ENCODE data around the gene ZNF768.

DNA sequence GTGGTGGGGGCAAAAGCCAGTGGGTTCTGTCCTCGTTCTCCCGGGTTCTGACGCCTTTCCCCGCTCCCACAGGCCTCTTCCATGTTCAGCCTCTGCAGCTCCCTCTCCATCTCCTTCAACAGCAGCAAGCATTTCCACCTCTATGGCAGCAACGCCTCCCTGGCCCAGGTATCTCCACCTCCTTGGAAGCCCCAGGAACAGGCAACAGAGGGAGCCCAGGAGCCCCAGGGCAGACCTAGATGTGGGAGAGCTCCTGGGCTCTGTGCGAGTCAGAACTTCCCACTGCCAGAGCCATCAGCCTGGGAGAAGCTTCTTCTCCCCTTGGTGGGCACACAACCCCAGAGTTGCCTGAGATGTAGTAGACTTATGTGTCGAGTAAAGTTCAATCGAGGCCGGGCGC is 7.8 kb downstream of the ZNF768 start:
- TF ChIP-seq, protein P1, sequence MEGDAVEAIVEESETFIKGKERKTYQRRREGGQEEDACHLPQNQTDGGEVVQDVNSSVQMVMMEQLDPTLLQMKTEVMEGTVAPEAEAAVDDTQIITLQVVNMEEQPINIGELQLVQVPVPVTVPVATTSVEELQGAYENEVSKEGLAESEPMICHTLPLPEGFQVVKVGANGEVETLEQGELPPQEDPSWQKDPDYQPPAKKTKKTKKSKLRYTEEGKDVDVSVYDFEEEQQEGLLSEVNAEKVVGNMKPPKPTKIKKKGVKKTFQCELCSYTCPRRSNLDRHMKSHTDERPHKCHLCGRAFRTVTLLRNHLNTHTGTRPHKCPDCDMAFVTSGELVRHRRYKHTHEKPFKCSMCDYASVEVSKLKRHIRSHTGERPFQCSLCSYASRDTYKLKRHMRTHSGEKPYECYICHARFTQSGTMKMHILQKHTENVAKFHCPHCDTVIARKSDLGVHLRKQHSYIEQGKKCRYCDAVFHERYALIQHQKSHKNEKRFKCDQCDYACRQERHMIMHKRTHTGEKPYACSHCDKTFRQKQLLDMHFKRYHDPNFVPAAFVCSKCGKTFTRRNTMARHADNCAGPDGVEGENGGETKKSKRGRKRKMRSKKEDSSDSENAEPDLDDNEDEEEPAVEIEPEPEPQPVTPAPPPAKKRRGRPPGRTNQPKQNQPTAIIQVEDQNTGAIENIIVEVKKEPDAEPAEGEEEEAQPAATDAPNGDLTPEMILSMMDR (IDR thresholded peaks at IDR 0.05) = no peak
- no peak for TF ChIP-seq ZFX (IDR thresholded peaks at IDR 0.05; ENCODE audit: borderline replicate concordance)
